Gastrocnemius medialis (tissue), 4 donors: Measurements from ENCODE around the gene JAG1. TPM values are rescaled to one million over a fixed set of nuclear protein-coding genes. Genes with fewer than 3 reads are reported as not detected.

Experiments
- ATAC-seq, 2 donors: fragments of 150-250 bp; one replicate each; pipeline ENCODE4 v1.9.1; 2016
- DNase-seq, 2 donors: peaks; one replicate each; pipeline ENCODE4 v3.0.0-alpha.2; 2019
- H3K27ac ChIP-seq, 4 donors: fragments of 200-600 bp; sonication (generic); 1 replicate in 1 of 4; 2 replicates in 3 of 4; pipeline ENCODE4 v1.5.1; 2016 to 2018; ENCODE audit warnings: mild to moderate bottlenecking in 2 of 4, moderate library complexity in 1 of 4
- H3K27me3 ChIP-seq, 3 donors: fragments of 200-600 bp; sonication (generic) in 2 of 3; 1 replicate in 1 of 3; 2 replicates in 2 of 3; pipeline versions ENCODE4 v1.5.1 to v1.6.0; 2016 to 2019; ENCODE audit warnings: mild to moderate bottlenecking in 1 of 3, moderate library complexity in 1 of 3
- H3K36me3 ChIP-seq, 2 donors: fragments of 200-600 bp; sonication (generic) in 1 of 2; one replicate each; pipeline ENCODE4 v1.5.1; 2017 to 2018
- H3K4me1 ChIP-seq, 2 donors: fragments of 200-600 bp; sonication (generic) in 1 of 2; one replicate each; pipeline ENCODE4 v1.5.1; 2016 to 2017; ENCODE audit warnings: mild to moderate bottlenecking in 2 of 2
- H3K4me3 ChIP-seq, 4 donors: fragments of 200-600 bp; sonication (generic) in 3 of 4; 1 replicate in 1 of 4; 2 replicates in 3 of 4; pipeline ENCODE4 v1.5.1; 2016 to 2019; ENCODE audit warnings: mild to moderate bottlenecking in 2 of 4
- H3K9me3 ChIP-seq, 3 donors: fragments of 200-600 bp; sonication (generic) in 2 of 3; 1 replicate in 1 of 3; 2 replicates in 2 of 3; pipeline ENCODE4 v1.5.1; 2016 to 2019
- POLR2A ChIP-seq, 2 donors: fragments of 450-650 bp; IDR thresholded peaks; one replicate each; pipeline ENCODE4 v1.6.1; 2017; ENCODE audit warnings: antibody characterized with exemption in 2 of 2, mild to moderate bottlenecking in 2 of 2, moderate library complexity in 2 of 2
- in situ Hi-C, 4 donors: fragments of 200-750 bp; cut with MboI; loops; one replicate each; pipeline versions ENCODE4 v1.15.0 to v1.8.0; 2017; ENCODE audit warnings: low sequenced_read_pairs in 4 of 4
- intact Hi-C: fragments of 100-400 bp; cut with DNase I; formaldehyde crosslinking; loops from one replicate; pipeline ENCODE4 v1.15.1; 2023; ENCODE audit warnings: low total_unique reads
- total RNA-seq, 4 donors: library from RNA; depleted of rRNA; stranded (reverse); fragments of >200 nt; gene quantifications; one replicate each; pipeline versions ENCODE4 v1.1.0 to v1.2.3, GENCODE V29; 2016
- TF ChIP-seq, protein P1 (sequence below), 5 experiments: fragments of 450-650 bp in 3 of 5; fragments of 200-600 bp in 2 of 5; sonication (generic) in 2 of 5; IDR thresholded peaks in 4 of 5; conservative IDR thresholded peaks in 1 of 5; 1 replicate in 4 of 5; 2 replicates in 1 of 5; pipeline ENCODE4 v1.5.1; 2016 to 2019; ENCODE audit warnings: antibody characterized with exemption in 5 of 5, mild to moderate bottlenecking in 3 of 5, moderate library complexity in 3 of 5

Gene JAG1
- total RNA-seq, 4 donors from 2014 or later, result 10.3 to 19.6 (median 13.2) TPM

DNA sequence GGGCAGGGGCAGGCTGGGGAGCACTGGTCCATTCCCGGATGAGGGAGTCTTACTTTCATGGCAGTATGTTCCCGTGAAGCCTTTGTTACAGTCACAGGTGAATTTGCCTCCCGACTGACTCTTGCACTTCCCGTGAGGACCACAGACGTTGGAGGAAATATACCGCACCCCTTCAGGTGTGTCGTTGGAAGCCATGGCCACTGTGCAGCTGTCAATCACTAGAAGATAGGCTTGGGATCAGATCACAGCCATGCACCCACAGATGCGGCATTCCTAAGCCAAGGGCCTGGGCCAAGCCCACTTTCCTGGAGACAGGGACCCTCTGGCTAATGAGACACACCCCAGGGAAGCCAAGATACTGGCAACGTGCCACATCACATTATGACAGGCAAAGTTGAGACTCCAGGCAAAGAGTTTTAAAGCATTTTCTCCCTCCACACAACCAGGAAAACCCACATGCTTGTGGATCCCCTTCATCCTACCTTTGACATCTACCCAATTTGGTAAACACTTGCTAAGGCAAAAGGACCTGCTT lies 26.8 kb downstream of the JAG1 start:
- TF ChIP-seq POLR2A (IDR thresholded peaks at IDR 0.05), result no peak
- TF ChIP-seq, protein P1, sequence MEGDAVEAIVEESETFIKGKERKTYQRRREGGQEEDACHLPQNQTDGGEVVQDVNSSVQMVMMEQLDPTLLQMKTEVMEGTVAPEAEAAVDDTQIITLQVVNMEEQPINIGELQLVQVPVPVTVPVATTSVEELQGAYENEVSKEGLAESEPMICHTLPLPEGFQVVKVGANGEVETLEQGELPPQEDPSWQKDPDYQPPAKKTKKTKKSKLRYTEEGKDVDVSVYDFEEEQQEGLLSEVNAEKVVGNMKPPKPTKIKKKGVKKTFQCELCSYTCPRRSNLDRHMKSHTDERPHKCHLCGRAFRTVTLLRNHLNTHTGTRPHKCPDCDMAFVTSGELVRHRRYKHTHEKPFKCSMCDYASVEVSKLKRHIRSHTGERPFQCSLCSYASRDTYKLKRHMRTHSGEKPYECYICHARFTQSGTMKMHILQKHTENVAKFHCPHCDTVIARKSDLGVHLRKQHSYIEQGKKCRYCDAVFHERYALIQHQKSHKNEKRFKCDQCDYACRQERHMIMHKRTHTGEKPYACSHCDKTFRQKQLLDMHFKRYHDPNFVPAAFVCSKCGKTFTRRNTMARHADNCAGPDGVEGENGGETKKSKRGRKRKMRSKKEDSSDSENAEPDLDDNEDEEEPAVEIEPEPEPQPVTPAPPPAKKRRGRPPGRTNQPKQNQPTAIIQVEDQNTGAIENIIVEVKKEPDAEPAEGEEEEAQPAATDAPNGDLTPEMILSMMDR (IDR thresholded peaks at IDR 0.05 in 4 of 5, conservative IDR thresholded peaks at IDR 0.05 in 1 of 5), result no peak
- Histone ChIP-seq H3K36me3 (peaks cover 0 to 47% of the 10 kb centered on the region in 2 donors), H3K27me3 (no peaks in the 10 kb centered on the region), H3K4me1 (peaks cover 0 to 12% of the 10 kb centered on the region in 2 donors), H3K9me3 (no peaks in the 10 kb centered on the region), H3K4me3 (no peak overlapping the region), H3K27ac (peak overlapping the region in 3 of 4 donors; percentile 25 to 38 (median 32))
- no peak for ATAC-seq
- no peak for DNase-seq
- in situ Hi-C loops (no loop called here), intact Hi-C loops (no loop called here)

DNA sequence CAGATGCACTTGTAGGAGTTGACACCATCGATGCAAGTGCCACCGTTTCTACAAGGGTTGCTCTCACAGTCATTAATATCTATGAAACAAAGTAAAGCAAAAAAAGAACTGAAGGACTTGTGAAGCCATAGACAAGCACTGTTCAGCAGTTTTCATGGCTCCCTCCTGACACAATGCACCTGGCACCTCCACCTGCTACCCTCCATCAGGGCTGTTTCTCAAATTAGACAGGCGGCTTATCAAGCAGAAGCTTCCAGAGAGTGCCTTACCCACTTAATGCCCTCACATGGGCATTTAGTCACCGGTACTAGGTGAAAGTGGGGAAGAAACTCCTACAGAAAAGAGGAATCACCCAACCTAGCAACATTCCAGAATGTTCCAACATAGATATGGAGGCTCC lies 27.8 kb downstream of the JAG1 start:
- Histone ChIP-seq H3K36me3 (peaks cover 0 to 57% of the 10 kb centered on the region in 2 donors), H3K27ac (peak overlapping the region in 1 of 4 donors; percentile 38), H3K4me3 (no peak overlapping the region), H3K9me3 (no peaks in the 10 kb centered on the region), H3K4me1 (peaks cover 0 to 6% of the 10 kb centered on the region in 2 donors), H3K27me3 (no peaks in the 10 kb centered on the region)
- ATAC-seq, result no peak
- intact Hi-C loops, result no loop called here
- TF ChIP-seq, protein P1 (IDR thresholded peaks at IDR 0.05 in 4 of 5, conservative IDR thresholded peaks at IDR 0.05 in 1 of 5), result no peak
- TF ChIP-seq POLR2A (IDR thresholded peaks at IDR 0.05), result no peak
- DNase-seq, result no peak
- in situ Hi-C loops, result no loop called here

DNA sequence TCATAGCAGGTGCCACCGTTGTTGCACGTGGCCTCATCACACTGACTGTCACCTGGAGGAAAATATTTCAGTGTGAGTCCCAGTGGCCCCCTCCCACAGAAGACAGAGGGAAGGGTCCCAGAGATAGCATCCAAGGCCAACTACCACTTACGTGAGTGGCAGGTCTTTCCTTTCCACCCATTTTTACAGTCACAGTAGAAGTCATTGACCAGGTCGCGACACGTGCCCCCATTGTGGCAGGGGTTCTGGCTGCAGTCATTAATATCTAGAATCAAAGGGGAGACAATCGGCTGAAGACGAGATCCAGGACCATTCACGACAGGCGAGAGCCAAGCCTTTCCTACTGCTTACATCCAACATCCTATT lies 28.6 kb downstream of the JAG1 start:
- no peak for TF ChIP-seq POLR2A (IDR thresholded peaks at IDR 0.05)
- TF ChIP-seq, protein P1 (IDR thresholded peaks at IDR 0.05 in 4 of 5, conservative IDR thresholded peaks at IDR 0.05 in 1 of 5), result no peak
- no peaks in the 10 kb centered on the region for H3K4me1 ChIP-seq
- H3K27me3 ChIP-seq, result no peaks in the 10 kb centered on the region
- intact Hi-C loops (no loop called here), in situ Hi-C loops (no loop called here)
- no peaks in the 10 kb centered on the region for H3K9me3 ChIP-seq
- H3K27ac ChIP-seq, result peak overlapping the region in 3 of 4 donors; percentile 6 to 34 (median 17)
- DNase-seq (no peak), ATAC-seq (no peak)
- peaks cover 0 to 56% of the 10 kb centered on the region in 2 donors for H3K36me3 ChIP-seq
- no peak overlapping the region for H3K4me3 ChIP-seq

DNA sequence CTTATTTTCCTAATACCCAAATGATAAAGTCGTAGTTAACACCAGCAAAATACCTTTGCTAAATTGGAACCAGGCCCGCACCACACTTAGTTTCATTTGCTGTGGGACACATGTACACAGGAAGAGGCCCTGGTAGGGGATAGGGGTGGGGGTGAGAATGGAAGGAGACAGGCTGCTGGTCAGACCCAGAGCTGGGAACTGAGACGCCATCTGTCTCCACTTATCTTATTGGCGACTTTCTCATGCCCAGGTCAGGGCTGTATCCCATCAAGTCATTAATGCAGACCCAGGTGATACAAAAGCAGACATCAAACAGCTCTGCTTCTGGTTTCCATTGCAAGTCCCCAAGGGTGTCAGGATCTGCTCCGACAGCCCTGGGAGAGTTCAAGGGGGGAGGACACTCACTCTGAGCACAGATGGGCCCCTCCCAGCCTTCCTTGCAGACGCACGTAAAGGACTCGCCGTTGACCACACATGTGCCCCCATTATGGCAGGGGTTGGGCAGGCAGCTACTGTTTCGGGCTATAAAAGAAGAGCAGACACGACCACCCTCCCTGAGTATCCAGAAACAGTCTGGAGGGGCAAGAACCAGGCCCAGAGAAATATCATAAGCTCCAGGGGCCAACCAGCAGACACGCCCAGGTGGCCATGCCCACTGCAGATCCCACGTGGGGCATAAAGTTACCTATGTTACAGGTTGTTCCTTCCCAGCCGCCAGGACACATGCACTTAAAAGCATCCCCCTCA lies 29.2 kb downstream of the JAG1 start:
- intact Hi-C loops (no loop called here), in situ Hi-C loops (no loop called here)
- no peaks in the 10 kb centered on the region for H3K4me1 ChIP-seq
- ATAC-seq, result no peak
- H3K27ac ChIP-seq, result peak overlapping the region in 3 of 4 donors; percentile 6 to 34 (median 17)
- TF ChIP-seq, protein P1 (IDR thresholded peaks at IDR 0.05 in 4 of 5, conservative IDR thresholded peaks at IDR 0.05 in 1 of 5), result no peak
- no peak for TF ChIP-seq POLR2A (IDR thresholded peaks at IDR 0.05)
- H3K9me3 ChIP-seq, result no peaks in the 10 kb centered on the region
- H3K27me3 ChIP-seq, result no peaks in the 10 kb centered on the region
- DNase-seq, result no peak
- no peak overlapping the region for H3K4me3 ChIP-seq
- peaks cover 0 to 50% of the 10 kb centered on the region in 2 donors for H3K36me3 ChIP-seq
